K562 treated with DMSO at 1 percent for 48 hours (cell line): ENCODE measurements around the gene NECAB3. TPM values are rescaled to one million over a fixed set of nuclear protein-coding genes. Genes with fewer than 3 reads are reported as not detected.

Source experiments
- total RNA-seq: library from RNA; unstranded; fragments of 300-600 nt; gene quantifications from 2 replicates; pipeline ENCODE4 v1.2.3, GENCODE V29; 2022; ENCODE audit warnings: low replicate concordance; ENCODE audit errors: extremely low read depth

The NECAB3 gene, protein sequence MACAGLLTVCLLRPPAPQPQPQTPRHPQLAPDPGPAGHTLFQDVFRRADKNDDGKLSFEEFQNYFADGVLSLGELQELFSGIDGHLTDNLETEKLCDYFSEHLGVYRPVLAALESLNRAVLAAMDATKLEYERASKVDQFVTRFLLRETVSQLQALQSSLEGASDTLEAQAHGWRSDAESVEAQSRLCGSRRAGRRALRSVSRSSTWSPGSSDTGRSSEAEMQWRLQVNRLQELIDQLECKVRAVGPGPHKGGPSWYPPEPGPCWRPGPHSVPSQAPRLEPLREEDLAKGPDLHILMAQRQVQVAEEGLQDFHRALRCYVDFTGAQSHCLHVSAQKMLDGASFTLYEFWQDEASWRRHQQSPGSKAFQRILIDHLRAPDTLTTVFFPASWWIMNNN
- total RNA-seq = 311 TPM in 1 of 2 replicates, not detected in the other

DNA sequence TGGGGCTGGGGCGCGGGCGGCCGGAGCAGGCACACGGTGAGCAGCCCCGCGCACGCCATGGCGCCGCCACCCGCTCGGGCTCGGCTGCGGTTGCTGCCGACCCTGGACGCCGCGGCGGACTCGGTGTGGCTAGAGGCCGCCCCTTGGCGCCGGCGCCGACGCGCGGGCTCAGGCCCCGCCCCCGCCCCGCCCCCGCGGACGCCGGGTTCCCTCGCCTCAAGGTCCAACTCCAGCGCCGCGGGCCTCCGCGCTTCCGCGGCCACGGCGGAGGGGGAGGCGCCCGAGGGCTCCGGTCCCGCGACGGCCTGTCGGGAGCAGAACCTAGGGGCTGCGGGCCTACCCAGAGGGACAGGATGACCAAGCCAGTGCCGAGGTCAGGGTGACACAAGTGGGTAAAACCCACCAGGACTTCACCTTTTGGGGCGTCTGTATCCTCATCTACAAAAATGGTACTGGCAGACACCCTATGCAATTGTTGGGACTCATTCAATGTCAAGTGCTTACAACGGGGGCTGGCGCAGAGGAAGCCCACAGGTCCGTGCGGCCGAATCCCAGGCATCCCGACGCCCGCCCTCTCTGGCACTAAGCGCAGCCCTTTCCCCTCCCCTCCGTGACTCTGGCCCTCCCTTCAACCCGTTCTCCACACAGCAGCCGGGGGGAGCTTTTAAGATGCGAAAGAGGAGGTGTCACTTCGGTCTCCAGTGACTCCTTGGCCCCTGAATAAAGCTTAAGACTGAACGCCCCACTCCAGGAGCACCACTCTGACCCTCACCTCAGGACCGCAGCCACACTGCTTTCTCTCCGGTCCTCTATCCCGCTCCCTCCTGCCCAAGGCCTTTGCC, at the start of gene NECAB3:
Gene NECAB3, minus strand, starts transcription at position 135 of the 842 bp plus-strand sequence. Its CDS starts 76 bp downstream, at position 59.

DNA sequence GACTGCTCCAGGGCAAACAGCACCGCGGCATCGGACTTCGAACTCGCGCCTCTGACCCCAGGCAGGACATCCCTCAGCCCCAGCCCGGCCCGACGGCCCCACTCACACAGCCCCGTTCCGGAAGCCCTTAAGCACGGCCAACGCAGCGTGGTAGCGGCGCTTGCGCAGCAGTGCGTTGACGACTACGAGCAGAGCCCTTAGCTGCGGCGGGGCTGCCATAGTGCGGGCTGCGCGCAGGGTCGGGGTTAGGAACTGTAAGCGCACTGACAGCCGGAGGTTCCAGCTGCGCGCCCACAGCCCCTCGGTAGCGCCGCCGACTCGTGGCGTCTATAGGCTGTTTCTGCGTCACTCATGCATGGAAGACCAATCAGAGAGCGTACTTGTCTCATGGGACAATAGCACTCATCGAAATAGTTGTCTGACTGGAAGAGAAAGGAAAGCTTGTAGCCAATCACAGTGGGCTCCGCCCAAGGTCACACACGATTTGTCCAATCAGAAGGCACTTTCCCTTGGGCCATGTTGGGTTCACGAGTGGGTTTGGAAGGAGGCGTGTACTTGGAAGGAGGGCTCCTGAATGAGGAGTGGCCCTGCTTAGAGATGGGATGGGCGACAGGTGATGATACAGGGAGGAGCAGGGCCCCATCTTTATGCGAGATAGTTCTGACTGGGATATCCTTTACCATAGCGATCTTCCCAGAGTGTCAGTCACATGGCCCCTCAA, 45.9 kb upstream of the NECAB3 start, which contains the start of gene PXMP4:
Gene PXMP4, minus strand, starts transcription at position 322 of the 721 bp plus-strand sequence. Its CDS starts 103 bp downstream, at position 219.

DNA sequence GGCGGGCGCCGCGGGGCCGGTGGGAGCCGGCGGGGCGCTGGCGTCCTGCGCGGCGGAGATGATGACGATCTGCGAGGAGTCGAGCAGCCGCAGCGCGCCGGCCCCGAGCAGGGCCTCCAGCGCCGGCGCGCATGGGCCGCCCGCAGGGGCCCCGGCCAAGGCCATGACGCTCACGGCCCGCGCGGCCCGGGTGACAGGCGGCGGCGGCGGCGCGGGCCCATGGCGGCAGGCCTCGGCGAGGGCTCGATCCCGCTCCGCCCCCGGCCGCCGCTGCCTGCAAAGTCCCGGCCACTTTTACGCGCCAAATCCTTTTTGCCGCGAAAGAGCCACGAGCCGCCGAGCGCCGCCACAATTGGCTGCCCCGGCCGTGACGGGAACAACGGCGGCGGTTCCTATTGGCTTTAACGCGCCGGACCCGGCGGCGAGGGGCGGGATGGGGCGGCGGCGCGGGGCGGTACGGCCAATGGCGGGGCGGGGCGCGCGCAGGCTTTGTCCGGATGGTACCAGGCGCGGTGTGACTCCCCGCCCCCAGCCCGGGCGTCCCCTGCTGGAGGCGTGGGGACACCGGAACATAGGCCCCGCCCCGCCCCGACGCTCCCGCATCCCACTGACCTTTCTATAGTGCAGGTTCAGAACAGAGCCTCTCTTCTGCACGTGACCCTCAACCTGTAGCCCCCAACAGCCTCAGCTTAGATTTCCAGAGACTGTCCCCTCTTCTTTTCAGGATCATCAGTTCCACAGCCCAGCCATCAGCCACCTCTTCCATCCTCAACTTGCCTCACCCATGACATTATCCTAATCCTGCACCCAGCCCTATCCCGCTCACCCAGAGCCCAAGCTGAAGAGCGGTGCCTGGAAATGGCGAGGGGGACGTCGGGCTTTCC, 12.1 kb upstream of the NECAB3 start, which contains the start of gene E2F1:
Gene E2F1, minus strand, starts transcription at position 286 of the 884 bp plus-strand sequence. Its CDS starts 121 bp downstream, at position 165.

DNA sequence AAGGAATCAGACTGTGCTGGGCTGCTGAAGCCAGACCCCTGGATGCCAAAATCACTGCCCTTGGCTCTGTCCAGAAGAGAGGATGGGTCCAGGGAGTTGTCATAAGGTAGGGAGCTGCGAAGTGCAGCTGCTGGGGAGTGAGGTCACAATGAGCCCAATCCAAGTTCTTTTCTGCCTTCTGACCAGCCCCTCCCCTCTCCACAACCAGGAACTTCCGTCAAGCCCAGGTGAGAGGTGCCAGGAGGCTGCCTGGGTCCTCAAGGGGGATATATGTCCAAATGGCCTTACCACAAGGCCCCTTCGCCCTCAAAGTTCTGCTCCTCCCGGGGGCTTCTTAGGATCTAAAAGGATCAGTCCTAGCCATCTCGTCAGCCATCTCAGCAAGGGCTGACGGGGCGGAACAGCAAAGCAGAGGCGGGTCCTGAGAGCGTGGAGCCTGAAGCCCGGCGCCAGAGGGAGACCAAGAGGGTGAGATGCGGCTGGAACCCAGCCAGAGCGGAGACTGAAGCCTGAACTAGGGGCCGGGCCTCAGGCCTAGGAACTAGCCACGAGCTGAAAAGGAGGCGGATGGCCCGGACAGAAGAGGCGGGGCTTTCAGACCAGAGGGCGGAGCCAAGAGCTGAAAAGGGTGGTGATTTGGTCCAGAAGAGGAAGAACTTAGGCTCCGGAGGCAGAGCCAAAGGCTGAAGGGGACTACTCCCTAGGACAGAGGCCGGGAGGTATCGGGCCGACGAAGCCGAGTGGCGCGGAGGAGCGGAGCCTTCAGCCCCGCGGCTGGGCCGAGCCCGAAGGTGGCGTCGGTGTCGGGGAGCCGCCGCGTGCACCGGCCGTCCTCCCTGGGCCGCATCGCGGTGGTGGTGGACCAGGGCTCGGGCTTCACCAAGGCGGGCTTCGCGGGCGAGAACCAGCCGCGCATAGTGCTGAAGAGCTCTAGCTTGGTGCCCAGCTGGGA, 7.7 kb downstream of the NECAB3 start, which contains the start of gene ACTL10:
Gene ACTL10, plus strand, starts transcription at position 651 of the 952 bp plus-strand sequence. CDS start 555 bp downstream, outside the sequence.

DNA sequence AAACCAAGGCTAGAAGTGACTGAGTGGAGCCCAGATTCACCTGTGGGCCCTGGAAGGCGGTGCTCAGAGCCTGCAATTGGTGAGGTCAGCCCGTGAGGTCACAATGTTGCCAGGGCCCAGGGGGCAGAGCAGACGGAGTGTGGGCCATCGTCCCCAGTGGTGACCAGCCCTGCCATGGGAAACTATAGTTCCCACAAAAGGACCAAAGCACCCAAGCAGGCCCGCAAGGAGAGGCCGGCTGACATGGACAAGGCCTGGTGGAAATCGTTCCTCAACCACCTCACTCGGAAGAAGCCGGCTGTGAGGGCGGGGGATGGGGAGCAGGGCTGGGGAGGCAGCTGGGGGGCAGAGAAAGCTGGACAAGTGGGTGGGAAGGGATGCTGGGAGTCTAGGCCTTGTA, 12.1 kb downstream of the NECAB3 start, which contains the start of gene C20orf144:
Gene C20orf144, plus strand, starts transcription at position 156 of the 400 bp plus-strand sequence. Its CDS starts 19 bp downstream, at position 175.

Other genes starting within 250 kb of the NECAB3 start
- gene SNTA1, start 230.7 kb downstream of the NECAB3 start, total RNA-seq = not detected in 2 replicates
- not detected in 2 replicates for gene CBFA2T2, start 184.3 kb downstream of the NECAB3 start, total RNA-seq
- not detected in 2 replicates for gene C20orf144, start 12.1 kb downstream of the NECAB3 start, total RNA-seq
- gene ACTL10, start 7.5 kb downstream of the NECAB3 start, total RNA-seq = not detected in 2 replicates
- gene E2F1, start 12.0 kb upstream of the NECAB3 start, total RNA-seq = not detected in 2 replicates
- gene PXMP4, start 45.9 kb upstream of the NECAB3 start, total RNA-seq = not detected in 2 replicates
- not detected in 2 replicates for gene ZNF341, start 57.6 kb upstream of the NECAB3 start, total RNA-seq
- gene CHMP4B, start 136.9 kb upstream of the NECAB3 start, total RNA-seq = not detected in 2 replicates